ENCODE results near the gene KLF16. TPM values are rescaled to one million over a fixed set of nuclear protein-coding genes. Genes with fewer than 3 reads are reported as not detected.

The KLF16 gene
- total RNA-seq, 4 donors from 2014 or later, result 4.6 to 8.4 (median 7.0) TPM

DNA sequence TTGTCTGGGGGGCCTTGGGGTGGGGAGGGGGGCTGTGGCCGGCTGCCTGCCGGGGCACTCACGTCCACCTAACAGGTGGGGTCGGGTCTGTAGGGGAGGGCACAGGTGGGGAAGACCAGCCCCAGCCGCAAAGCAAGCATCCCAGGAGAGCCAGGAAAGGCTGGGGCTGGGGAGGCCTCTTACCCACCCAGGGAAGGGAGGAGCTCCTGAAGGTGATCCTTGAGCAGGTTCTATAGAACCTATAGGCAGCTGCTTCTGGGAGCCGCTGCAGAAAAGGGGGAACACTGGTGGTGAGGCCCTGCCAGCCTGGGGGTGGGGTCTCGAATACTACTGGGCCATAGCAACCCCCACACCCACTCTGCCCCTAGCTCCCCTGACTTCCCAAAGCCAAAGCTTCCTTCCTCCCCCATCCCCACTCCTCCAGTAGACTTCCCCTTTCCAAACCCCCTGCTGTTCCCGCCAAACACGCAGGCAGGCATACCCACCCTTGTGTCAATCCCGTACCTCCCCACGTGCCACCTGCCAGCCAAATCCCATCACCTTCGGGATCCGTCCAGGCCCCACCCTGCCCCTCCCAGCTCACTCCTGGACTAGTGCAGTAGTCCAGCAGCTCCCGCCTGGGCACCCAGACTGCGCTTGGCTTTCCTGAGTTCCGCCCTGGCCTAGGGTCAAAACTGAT lies 5.6 kb downstream of the KLF16 start:
- TF ChIP-seq, protein P1, sequence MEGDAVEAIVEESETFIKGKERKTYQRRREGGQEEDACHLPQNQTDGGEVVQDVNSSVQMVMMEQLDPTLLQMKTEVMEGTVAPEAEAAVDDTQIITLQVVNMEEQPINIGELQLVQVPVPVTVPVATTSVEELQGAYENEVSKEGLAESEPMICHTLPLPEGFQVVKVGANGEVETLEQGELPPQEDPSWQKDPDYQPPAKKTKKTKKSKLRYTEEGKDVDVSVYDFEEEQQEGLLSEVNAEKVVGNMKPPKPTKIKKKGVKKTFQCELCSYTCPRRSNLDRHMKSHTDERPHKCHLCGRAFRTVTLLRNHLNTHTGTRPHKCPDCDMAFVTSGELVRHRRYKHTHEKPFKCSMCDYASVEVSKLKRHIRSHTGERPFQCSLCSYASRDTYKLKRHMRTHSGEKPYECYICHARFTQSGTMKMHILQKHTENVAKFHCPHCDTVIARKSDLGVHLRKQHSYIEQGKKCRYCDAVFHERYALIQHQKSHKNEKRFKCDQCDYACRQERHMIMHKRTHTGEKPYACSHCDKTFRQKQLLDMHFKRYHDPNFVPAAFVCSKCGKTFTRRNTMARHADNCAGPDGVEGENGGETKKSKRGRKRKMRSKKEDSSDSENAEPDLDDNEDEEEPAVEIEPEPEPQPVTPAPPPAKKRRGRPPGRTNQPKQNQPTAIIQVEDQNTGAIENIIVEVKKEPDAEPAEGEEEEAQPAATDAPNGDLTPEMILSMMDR (IDR thresholded peaks at IDR 0.05), result no peak
- TF ChIP-seq POLR2A (IDR thresholded peaks at IDR 0.05) (no peak), EP300 (IDR thresholded peaks at IDR 0.05) (no peak)
- Histone ChIP-seq H3K27ac (peak overlapping the region; percentile 65 to 94 (median 88)), H3K4me3 (peak overlapping the region; percentile 26 to 58 (median 48)), H3K4me1 (peaks cover 0 to 98% (median 73%) of the 10 kb centered on the region in 4 donors), H3K27me3 (peaks cover 0 to 5% of the 10 kb centered on the region in 2 donors), H3K9me3 (no peaks in the 10 kb centered on the region), H3K36me3 (peaks cover 0 to 6% (median 0%) of the 10 kb centered on the region in 3 donors)
- 52 to 56% methylated on average over 11 to 16 of the region's 16 CpGs for WGBS, 2 donors
- DNase-seq (ENCODE audit: low spot score in 2 of 2), result no peak

DNA sequence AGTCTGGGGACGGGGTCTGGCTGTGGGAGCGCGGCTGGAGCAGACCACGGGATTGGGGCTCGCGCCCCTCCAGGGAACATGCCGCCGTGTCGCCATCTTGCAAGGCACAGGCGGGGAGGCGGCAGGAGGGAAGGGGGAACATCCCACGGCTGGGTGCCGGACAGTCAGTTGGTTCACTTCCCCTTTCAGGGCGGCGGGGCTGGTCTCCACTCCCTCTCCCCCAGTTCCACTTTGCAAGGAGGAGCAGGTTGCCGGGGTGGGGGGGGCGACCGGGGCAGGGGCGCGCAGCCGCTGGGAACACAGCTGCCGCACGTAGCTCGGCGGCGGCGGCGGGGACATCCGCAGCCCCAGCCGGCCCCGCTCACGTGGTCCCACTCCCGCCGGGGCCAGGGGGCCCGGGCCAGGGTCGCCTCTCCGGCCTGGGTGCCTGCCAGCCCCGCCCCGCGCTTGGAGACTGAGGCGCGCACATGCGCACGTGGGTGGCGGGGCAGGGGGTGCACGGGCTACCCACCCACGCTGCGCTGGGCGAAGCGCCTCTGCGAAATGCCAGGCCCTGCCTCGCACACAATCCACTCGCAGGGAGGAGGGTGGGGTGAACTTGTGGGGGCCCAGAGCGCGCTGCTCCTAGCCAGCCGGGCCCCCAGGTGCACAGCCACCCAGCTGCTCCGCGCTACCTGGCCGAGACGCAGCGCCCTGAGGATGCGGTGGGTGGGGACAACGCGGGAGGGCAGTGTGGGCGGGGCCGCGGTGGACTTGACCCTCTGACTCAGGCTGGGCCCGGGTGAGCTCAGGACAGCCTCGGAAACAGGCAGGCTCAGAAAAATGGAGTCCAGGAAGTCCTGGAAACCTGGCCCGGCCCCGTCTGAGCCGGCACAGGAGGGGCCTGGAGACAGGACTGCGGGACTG lies 6.4 kb downstream of the KLF16 start:
- peaks cover 0 to 100% (median 73%) of the 10 kb centered on the region in 4 donors for H3K4me1 ChIP-seq
- H3K27me3 ChIP-seq, result peaks cover 0 to 5% of the 10 kb centered on the region in 2 donors
- no peaks in the 10 kb centered on the region for H3K9me3 ChIP-seq
- peak in 1 of 2 donors; percentile 42 for TF ChIP-seq EP300 (IDR thresholded peaks at IDR 0.05)
- TF ChIP-seq, protein P1 (IDR thresholded peaks at IDR 0.05), result no peak
- TF ChIP-seq POLR2A (IDR thresholded peaks at IDR 0.05), result no peak
- H3K36me3 ChIP-seq, result peaks cover 0 to 6% (median 0%) of the 10 kb centered on the region in 3 donors
- DNase-seq (ENCODE audit: low spot score in 2 of 2), result peak; percentile 50 to 52
- peak overlapping the region; percentile 26 to 58 (median 48) for H3K4me3 ChIP-seq
- WGBS, 2 donors, result 2 to 13% methylated on average over 23 to 57 of the region's 73 CpGs
- H3K27ac ChIP-seq, result peak overlapping the region; percentile 65 to 94 (median 88)

DNA sequence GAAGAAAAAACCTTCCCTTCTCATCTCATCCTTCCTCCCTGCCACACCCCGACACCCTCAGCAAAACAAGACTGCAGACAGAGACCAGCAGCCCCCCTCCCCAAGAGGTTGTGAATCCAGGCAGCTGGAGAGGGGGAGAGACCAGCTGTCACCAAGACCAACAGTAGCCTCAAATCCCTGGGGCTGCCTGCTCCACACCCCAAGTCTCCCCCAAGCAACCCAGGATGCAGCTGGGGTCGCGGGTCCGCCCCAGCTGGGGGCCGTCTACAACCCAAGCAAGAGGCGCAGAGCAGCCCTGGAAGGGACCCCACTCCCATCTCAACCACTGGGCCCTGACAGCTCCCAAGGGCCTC lies 7.1 kb downstream of the KLF16 start:
- Histone ChIP-seq H3K27ac (peak overlapping the region; percentile 65 to 94 (median 88)), H3K4me1 (peaks cover 0 to 100% (median 69%) of the 10 kb centered on the region in 4 donors), H3K9me3 (no peaks in the 10 kb centered on the region), H3K4me3 (peak overlapping the region; percentile 26 to 58 (median 42)), H3K27me3 (peaks cover 0 to 5% of the 10 kb centered on the region in 2 donors), H3K36me3 (peaks cover 0 to 6% (median 0%) of the 10 kb centered on the region in 3 donors)
- 59 to 63% methylated on average over 4 to 6 of the region's 6 CpGs for WGBS, 2 donors
- DNase-seq (ENCODE audit: low spot score in 2 of 2), result no peak
- TF ChIP-seq, protein P1 (IDR thresholded peaks at IDR 0.05), result no peak
- no peak for TF ChIP-seq EP300 (IDR thresholded peaks at IDR 0.05)
- no peak for TF ChIP-seq POLR2A (IDR thresholded peaks at IDR 0.05)

DNA sequence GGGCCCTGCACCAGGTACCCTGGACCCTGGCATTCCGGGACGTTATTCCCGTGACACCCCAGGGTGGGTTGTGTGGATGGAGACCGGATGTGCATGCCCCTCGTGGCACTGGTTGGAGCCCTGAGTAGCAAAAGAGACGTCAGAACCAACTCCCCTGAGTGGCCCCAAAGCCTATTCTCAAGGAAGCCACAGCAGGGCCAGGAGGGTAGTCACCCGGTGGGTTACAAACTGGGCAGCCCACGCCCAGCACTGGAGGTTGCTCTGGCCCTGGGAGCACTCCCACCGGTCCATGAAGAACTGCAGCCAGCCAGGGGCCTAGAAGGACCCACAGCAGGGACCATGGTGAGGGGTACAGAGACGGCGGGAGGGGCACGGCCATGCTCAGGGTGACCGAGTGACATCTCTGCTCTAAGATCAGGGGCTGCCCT lies 7.5 kb downstream of the KLF16 start:
- DNase-seq (ENCODE audit: low spot score in 2 of 2), result no peak
- peaks cover 0 to 6% (median 0%) of the 10 kb centered on the region in 3 donors for H3K36me3 ChIP-seq
- TF ChIP-seq, protein P1 (IDR thresholded peaks at IDR 0.05), result no peak
- TF ChIP-seq POLR2A (IDR thresholded peaks at IDR 0.05), result no peak
- TF ChIP-seq EP300 (IDR thresholded peaks at IDR 0.05), result no peak
- H3K27me3 ChIP-seq, result peaks cover 0 to 5% of the 10 kb centered on the region in 2 donors
- WGBS, 2 donors, result 26 to 30% methylated on average over 8 to 13 of the region's 13 CpGs
- no peaks in the 10 kb centered on the region for H3K9me3 ChIP-seq
- peak overlapping the region; percentile 65 to 94 (median 88) for H3K27ac ChIP-seq
- peak overlapping the region; percentile 11 to 58 (median 42) for H3K4me3 ChIP-seq
- peaks cover 0 to 98% (median 64%) of the 10 kb centered on the region in 4 donors for H3K4me1 ChIP-seq

Data from tibial nerve (tissue), 4 donors.